Duodenal mucosa (tissue), 2 donors: ENCODE measurements around the gene TBC1D9.

Source experiments
- H3K27ac ChIP-seq: one replicate; pipeline ENCODE4 v1.7.0; 2013; ENCODE audit warnings: low read depth, low read length
- H3K27me3 ChIP-seq, 2 donors: one replicate each; pipeline ENCODE4 v1.7.0; 2013; ENCODE audit warnings: low read length in 2 of 2, control low read depth in 1 of 2; ENCODE audit not compliant: insufficient read depth in 2 of 2, control insufficient read depth in 1 of 2
- H3K36me3 ChIP-seq, 2 donors: one replicate each; pipeline ENCODE4 v1.7.0; 2013; ENCODE audit warnings: low read length in 2 of 2, control low read depth in 1 of 2; ENCODE audit not compliant: insufficient read depth in 2 of 2, control insufficient read depth in 1 of 2
- H3K4me1 ChIP-seq, 2 donors: one replicate each; pipeline ENCODE4 v1.7.0; 2013; ENCODE audit warnings: low read length in 2 of 2, control low read depth in 1 of 2; ENCODE audit not compliant: insufficient read depth in 2 of 2, control insufficient read depth in 1 of 2
- H3K4me3 ChIP-seq, 2 donors: one replicate each; pipeline ENCODE4 v1.7.0; 2013; ENCODE audit warnings: low read length in 2 of 2, low read depth in 1 of 2
- H3K9ac ChIP-seq, 2 donors: one replicate each; pipeline ENCODE4 v1.7.0; 2013; ENCODE audit warnings: low read length in 2 of 2, low read depth in 1 of 2
- H3K9me3 ChIP-seq, 2 donors: one replicate each; pipeline ENCODE4 v1.7.0; 2013; ENCODE audit warnings: low read length in 2 of 2, control low read depth in 1 of 2; ENCODE audit not compliant: control insufficient read depth in 1 of 2

The TBC1D9 gene

GRCh38 chr4:140659943-140660700 is 96.1 kb downstream of the TBC1D9 start:
- H3K27ac ChIP-seq = no peak overlapping the region
- H3K9ac ChIP-seq = no peak overlapping the region

GRCh38 chr4:140654495-140654814 is 101.7 kb downstream of the TBC1D9 start:
- Histone ChIP-seq H3K36me3 (peaks cover 19 to 54% of the 10 kb centered on the region in 2 donors), H3K9me3 (no peaks in the 10 kb centered on the region), H3K4me3 (no peak overlapping the region)

More at GRCh38 chr4:140659943-140660700, 96.1 kb downstream of the TBC1D9 start:
- Histone ChIP-seq H3K9me3 (no peaks in the 10 kb centered on the region), H3K27me3 (no peaks in the 10 kb centered on the region), H3K4me1 (no peaks in the 10 kb centered on the region), H3K36me3 (peaks cover 23 to 61% of the 10 kb centered on the region in 2 donors), H3K4me3 (no peak overlapping the region)

GRCh38 chr4:140653718-140654494 is 102.3 kb downstream of the TBC1D9 start:
- H3K27ac ChIP-seq = no peak overlapping the region
- no peak overlapping the region for H3K9ac ChIP-seq
- H3K36me3 ChIP-seq = peaks cover 19 to 49% of the 10 kb centered on the region in 2 donors
- no peak overlapping the region for H3K4me3 ChIP-seq
- no peaks in the 10 kb centered on the region for H3K27me3 ChIP-seq
- H3K4me1 ChIP-seq = no peaks in the 10 kb centered on the region
- H3K9me3 ChIP-seq = no peaks in the 10 kb centered on the region

More at GRCh38 chr4:140654495-140654814, 101.7 kb downstream of the TBC1D9 start:
- Histone ChIP-seq H3K27me3 (no peaks in the 10 kb centered on the region), H3K9ac (no peak overlapping the region), H3K27ac (no peak overlapping the region), H3K4me1 (no peaks in the 10 kb centered on the region)

- no peak overlapping the region for H3K9ac ChIP-seq
- H3K27ac ChIP-seq = no peak overlapping the region
- H3K36me3 ChIP-seq = peaks cover 14 to 40% of the 10 kb centered on the region in 2 donors
- H3K9me3 ChIP-seq = no peaks in the 10 kb centered on the region
- no peaks in the 10 kb centered on the region for H3K4me1 ChIP-seq
- no peaks in the 10 kb centered on the region for H3K27me3 ChIP-seq
- no peak overlapping the region for H3K4me3 ChIP-seq
These were observed 103.6 kb downstream of the TBC1D9 start for GRCh38 chr4:140652601-140653000.

- H3K36me3 ChIP-seq = peaks cover 0 to 23% of the 10 kb centered on the region in 2 donors
- H3K27ac ChIP-seq = no peak overlapping the region
- H3K27me3 ChIP-seq = no peaks in the 10 kb centered on the region
- H3K4me1 ChIP-seq = no peaks in the 10 kb centered on the region
- no peak overlapping the region for H3K9ac ChIP-seq
- H3K9me3 ChIP-seq = no peaks in the 10 kb centered on the region
- H3K4me3 ChIP-seq = no peak overlapping the region
These were observed 107.4 kb downstream of the TBC1D9 start for GRCh38 chr4:140648716-140649308.

GRCh38 chr4:140645614-140646412 is 110.4 kb downstream of the TBC1D9 start:
- no peak overlapping the region for H3K4me3 ChIP-seq
- no peaks in the 10 kb centered on the region for H3K9me3 ChIP-seq
- no peak overlapping the region for H3K27ac ChIP-seq
- no peak overlapping the region for H3K9ac ChIP-seq
- peaks cover 0 to 9% of the 10 kb centered on the region in 2 donors for H3K36me3 ChIP-seq
- H3K27me3 ChIP-seq = no peaks in the 10 kb centered on the region
- H3K4me1 ChIP-seq = no peaks in the 10 kb centered on the region

GRCh38 chr4:140645196-140645595 is 111.0 kb downstream of the TBC1D9 start:
- Histone ChIP-seq H3K36me3 (peaks cover 0 to 9% of the 10 kb centered on the region in 2 donors), H3K4me3 (no peak overlapping the region), H3K4me1 (no peaks in the 10 kb centered on the region), H3K9me3 (no peaks in the 10 kb centered on the region), H3K27me3 (no peaks in the 10 kb centered on the region), H3K27ac (no peak overlapping the region), H3K9ac (no peak overlapping the region)

GRCh38 chr4:140644470-140645185 is 111.6 kb downstream of the TBC1D9 start:
- no peak overlapping the region for H3K9ac ChIP-seq
- H3K36me3 ChIP-seq = peaks cover 0 to 9% of the 10 kb centered on the region in 2 donors
- H3K9me3 ChIP-seq = no peaks in the 10 kb centered on the region
- H3K27ac ChIP-seq = no peak overlapping the region
- no peaks in the 10 kb centered on the region for H3K27me3 ChIP-seq
- H3K4me3 ChIP-seq = no peak overlapping the region
- H3K4me1 ChIP-seq = no peaks in the 10 kb centered on the region

- Histone ChIP-seq H3K4me1 (no peaks in the 10 kb centered on the region), H3K27me3 (no peaks in the 10 kb centered on the region), H3K4me3 (no peak overlapping the region), H3K27ac (no peak overlapping the region), H3K36me3 (peaks cover 0 to 9% of the 10 kb centered on the region in 2 donors), H3K9me3 (no peaks in the 10 kb centered on the region), H3K9ac (no peak overlapping the region)
These were observed 112.6 kb downstream of the TBC1D9 start for GRCh38 chr4:140643571-140644055.
